CD4-positive, alpha-beta T cell treated with Interleukin-2 at 100 ng/mL for 4 hours (primary cell): Measurements from ENCODE around the gene MGAT3.
A peak's percentile ranks its signal among the peaks of the same experiment; 100 is the strongest.

Source experiments
- DNase-seq: peaks from one replicate; pipeline ENCODE4 v3.0.0-alpha.2; 2020; ENCODE audit warnings: low spot score

The MGAT3 gene

DNA sequence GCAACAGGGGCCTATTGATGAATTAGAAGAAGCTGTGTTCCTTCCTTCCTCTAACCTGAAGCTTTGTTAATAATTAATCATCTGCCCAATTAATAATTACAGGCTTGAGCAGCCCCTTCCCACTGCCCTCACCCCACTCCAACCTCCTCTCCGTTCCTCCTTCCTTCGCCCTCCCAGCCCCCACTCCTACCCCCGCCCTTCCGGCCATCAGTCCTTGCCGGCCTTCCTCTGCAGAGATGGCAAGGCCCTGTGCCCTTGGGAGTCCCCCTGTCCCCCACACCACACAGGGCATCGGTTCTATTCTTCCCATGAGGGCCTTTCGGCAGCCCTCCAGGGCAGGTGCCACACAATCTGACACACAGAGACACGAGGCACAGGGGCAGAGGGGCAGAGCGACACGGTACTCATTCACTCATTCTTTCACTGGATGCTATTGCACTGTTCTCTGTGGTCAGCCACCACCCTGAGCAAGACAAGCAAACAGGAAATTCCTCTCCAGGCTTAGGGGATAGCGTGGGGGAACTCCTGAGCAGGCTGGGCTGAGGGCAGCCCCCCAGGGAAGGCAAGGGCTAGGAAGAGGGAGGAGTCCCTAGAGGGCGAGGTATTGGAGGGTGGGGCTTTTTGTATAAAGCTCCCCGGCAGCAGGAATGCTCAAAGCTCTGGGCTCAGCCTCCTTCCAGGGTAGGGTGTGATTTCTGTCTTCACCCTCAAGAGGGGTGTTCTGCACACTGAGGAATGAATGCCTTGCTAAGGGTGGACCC, 14.7 kb downstream of the MGAT3 start:
- DNase-seq = no peak

DNA sequence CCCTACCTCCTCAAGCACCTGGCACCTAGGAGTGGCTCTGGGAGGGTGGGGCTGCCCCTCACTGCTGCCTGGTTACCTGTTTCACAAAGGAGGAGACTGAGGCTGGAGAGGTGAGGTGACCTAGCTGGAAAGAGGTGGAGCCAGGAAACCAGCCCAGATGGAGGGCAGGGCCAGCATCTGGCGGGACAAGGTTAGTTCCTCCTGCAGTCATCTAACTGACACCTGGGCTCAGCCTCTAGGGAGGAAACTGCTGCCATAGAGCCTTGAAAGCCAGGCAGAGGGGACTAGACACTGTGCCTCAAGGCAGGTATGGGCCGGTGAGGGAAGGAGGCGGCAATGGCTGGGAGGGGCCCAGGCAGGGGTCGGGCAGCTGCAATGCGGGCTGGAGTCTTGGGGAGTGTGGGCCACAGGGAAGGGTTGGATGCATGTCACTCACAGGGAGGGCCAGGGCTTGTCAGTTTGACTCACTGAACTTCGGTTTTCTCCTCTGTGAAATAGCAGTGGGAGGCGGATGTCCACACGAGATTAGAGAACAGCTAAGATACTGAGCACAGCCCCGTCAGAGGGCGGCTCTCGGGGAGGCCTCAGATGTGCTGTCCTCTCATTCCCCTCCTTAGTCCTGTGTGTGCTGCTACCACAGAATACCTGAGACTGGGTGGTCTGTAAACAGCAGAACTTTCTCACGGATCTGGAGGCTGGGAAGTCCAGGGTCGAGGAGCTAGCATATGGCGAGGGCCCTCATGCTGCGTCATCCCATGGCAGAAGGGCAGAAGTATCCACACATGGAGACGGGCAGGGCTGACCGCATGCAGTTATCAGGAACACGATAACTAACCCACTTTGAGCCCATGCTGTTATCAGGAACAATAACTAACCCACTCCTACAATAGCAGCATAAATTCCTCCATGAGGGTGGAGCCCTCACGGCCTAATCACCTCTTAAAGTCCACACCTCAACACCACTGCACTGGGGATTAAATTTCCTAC, 16.1 kb downstream of the MGAT3 start:
- no peak for DNase-seq

DNA sequence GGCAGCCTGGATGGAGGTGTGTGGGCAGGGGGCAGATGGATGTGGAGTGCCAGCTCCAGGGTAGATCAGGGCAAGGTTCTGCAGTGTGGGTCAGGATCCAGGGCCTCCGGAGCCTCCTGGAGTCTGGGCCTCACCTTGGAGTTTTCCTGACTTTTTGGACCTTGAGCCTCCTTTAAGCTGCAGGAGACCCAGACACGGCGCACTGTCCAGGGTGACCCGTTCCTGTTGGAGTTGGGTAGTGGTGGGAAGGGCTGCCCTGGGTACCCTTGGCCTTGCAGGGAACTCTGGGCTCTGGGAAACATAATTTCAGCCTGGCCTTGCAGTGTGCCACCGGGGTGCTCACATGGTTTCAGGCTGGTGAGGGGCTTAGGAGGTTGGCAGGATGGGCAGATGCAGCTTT, 17.0 kb downstream of the MGAT3 start:
- no peak for DNase-seq

DNA sequence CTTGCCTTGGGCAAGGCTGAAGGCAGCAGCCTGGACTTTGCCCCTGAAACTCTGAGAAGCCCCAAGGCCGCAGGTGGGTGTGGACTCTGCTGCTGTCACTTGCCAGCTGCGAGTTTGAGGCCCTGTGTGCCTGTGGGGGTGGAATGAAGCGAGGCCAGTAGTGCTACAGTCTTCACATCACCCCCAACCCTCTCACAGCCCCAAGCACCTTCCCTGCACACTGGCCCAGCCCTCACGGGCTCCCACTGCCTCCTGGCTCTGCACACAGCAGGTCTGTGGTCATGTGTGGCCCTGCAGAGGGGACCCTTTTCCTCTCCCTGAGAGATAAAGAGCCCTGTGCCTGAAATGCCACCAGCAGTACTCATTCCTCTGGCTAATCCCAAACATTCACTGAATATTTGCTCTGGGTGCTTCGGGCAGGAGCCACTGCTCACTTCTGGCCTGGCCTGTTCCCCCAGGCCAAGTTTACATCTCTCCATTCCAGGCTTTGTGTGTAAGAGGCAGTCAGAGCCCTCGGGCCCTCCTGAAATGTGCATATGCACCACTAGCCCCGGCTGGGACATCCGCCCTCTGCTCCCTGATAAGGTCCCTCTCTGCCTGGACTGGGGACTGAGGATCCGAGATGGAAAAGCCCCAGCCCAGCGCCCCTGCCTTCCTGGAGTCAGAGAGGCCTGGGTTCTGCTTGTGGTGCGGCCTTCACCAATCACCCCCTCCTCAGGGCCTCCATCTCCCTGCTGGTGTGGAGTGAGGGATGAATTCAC, 17.7 kb downstream of the MGAT3 start:
- DNase-seq = no peak

DNA sequence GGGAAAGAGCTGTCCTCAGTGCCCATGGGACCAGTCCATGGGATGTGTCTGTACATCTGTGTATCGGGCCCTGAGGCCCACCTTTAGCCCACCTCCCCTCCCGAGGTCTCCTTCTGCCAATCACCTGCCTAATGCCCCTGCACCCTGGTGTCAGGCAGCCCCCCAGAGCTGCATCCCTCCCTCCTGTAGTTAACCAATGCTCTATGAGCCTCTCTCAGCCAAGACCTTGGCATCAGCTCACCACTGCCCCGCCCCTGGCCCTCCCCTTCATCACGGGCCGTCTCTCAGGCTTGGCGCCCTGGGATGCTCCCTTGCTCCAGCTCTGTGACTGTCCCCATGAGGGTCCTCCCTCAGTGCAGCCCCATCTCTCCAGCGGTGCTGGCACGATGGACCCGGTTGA, 18.5 kb downstream of the MGAT3 start:
- no peak for DNase-seq

DNA sequence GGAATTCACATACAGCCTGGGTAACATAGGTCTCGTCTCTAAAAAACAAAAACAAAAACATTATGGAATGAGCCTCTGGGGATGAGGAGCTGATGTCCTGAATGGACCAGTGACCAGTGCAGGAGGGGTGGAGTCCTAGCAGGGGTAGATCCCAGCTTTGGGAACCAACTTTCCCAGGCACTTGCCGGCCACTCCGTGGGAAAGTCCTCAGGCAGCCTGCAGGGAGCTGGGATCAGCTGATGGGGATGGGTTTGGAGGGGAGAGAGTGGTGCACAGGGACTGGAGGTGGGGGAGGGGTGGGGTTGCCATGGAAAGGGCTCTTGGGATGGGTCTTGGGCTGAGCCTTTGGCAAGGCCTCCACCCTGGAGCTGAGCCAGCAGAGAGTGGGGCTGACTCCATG, 19.1 kb downstream of the MGAT3 start:
- no peak for DNase-seq

DNA sequence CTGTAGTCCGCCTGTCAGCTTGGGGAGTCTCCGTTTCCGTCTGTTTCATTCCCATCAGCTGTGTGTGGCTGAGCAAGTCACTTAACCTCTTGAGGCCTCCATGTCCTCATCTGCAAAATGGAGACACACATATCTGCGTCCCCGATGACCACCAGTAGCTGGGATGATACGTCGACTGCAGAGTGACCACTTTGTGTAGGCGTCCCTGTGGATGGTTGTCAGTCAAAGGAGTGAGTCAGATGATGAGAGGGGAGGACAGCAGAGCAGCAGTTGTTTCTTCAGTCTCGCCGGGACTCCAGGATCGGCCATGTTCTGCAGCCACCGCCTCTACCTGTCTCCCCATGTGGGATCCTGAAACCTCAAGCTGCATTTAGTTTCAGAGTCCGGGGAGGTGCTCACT, 19.9 kb downstream of the MGAT3 start:
- no peak for DNase-seq

DNA sequence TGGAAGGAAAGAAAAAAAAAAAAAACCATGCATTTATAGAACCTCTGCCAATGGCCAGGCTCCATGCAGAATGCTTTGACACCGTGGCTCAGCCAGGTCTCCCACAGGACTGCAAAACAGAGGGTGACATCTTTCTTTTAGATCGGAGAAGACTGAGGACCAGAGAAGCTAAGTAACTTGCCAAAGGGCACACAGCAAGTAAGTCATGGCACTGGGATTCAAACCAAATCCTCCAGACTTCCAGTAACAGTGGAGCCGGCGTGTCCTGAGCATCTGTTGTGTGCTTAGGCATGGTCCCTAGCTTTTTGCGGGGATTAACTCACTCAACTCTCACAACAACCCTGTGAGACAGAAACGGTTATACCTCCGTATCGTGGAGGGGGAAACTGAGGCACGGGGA, 20.7 kb downstream of the MGAT3 start:
- DNase-seq = no peak

DNA sequence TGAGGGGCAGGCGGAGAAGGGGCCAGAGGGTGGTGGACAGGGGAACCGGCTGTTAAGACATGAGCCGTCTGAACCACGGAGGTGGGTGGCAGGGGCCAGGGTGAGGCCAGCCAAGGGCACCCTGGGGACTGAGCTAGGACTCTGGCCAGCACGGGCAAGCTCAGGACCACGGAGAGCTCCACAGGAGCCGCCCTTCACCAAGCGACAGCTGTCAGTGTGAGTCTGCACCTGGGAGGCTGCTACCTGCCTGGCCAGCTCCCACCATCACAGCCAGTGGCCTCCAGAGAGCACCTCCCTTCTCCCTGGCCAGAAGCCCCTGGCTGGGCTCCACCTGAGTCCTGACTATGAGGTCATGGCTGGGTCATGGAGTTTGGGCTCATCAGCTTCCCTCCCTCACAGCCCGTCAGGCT, 21.6 kb downstream of the MGAT3 start:
- no peak for DNase-seq

DNA sequence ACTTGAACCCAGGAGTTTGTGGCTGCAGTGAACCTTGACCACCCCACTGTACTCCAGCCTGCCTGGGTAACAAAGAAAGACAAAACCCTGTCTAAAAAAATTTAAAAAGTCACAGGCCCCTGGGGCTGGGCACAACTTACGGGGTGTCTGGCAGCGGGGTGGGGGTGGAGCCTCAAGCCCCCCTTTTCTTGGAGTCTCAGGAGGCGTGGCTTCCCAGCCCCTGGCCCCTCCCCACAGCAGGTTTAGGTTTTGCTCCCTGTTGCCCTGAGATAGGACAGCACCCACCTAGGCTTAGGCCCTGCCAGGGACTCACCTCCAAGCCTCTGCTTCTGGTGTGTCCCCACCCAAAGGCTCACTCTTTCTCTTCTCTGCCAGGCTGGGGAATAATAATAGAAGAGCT, 22.4 kb downstream of the MGAT3 start:
- DNase-seq = no peak

DNA sequence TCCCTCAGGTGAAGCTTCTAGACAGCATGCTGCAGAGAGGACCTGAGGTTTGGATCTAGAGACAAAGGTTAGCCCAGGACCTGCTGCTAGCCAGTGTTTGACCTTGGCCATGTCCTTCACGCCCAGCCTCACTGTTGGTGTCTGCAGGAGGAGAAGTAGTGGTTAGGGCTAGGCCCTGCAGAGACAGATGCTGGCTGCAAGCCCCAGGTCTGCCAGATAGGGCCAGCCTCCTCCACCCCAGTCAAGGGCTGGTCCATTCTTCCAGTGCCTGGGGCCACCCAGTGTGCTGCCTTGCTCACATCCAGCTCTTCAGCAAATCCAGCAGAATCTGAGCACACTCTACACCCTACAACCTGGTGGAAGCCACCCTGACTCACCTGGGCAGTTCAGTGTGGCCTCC, 23.7 kb downstream of the MGAT3 start:
- DNase-seq = no peak

DNA sequence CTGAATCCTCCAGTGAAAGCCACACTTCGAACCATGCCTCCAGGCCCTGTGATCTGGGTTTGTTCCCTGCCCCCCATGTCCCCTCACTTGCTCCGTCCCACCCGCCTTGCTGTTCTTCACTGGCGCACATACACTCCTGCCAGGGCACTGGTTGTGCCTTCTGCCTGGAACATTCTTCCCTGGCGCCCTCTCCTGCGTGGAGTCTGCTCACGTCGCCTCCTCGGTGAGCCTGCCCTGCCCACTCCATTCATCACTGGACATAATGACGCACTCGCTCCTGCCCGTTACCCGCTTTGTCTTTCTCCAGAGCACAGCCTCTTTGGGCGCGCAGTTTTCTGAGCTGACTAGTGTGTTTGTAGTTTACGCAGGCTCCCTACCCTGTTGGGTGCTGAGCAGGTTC, 24.2 kb downstream of the MGAT3 start:
- no peak for DNase-seq

DNA sequence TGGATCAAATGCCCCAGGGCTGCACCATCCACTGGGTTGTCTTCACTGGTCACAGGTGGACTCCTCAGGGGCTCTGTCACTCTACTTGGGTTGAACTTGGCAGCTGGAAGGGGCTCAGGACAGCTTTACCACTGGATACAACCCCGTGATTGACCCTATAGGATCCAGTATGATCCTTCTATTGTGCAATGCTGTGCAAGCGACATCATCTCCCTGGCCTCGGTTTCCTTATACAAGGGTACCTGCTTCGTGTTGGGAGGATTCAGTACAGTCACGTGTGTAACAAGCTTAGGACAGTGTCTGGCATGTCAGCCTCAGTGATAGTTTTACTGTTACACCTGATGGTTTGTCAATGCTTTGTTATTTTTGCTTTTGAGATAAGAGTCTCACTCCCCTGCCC, 24.8 kb downstream of the MGAT3 start:
- DNase-seq = no peak

DNA sequence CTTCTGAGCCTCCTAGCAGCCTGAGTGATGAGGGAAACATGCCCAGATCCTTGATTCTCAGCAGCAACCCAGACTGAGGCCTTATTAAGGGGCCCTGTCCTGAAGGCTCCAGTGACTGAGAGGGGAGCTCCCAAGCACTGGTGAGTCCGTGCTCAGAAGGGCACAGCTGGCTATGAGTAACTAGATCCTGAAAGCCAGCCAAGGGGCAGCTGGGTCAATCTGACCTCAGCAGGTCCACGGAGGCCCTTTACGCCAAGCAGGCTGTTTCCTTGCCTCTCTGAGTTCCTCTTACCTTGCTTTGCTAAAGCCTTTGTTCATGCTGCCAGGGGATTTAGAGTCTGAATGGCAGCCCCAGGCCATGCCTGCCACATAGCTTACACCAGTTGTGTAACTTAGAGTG, 26.0 kb downstream of the MGAT3 start:
- no peak for DNase-seq

DNA sequence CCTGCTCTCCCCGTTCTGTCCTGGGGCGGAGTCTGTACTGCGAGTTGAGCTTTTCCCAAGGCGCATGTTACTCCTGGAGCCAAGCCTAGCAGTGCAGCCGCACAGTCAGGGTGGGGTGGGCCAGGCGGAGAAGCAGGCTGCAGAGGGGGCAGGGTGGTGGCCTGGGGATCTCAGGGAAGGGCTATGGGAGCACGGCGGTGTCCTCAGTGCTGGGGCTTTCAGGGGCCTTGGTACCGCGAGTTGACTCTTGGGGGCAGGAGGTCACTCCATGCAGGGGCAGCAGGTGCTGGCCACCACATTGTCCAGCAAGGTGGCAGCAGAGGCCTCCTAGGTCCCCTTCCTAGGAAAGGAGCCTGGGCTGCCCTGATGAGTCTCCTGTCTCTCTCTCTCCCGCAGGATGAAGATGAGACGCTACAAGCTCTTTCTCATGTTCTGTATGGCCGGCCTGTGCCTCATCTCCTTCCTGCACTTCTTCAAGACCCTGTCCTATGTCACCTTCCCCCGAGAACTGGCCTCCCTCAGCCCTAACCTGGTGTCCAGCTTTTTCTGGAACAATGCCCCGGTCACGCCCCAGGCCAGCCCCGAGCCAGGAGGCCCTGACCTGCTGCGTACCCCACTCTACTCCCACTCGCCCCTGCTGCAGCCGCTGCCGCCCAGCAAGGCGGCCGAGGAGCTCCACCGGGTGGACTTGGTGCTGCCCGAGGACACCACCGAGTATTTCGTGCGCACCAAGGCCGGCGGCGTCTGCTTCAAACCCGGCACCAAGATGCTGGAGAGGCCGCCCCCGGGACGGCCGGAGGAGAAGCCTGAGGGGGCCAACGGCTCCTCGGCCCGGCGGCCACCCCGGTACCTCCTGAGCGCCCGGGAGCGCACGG, 30.4 kb downstream of the MGAT3 start:
- DNase-seq = no peak

DNA sequence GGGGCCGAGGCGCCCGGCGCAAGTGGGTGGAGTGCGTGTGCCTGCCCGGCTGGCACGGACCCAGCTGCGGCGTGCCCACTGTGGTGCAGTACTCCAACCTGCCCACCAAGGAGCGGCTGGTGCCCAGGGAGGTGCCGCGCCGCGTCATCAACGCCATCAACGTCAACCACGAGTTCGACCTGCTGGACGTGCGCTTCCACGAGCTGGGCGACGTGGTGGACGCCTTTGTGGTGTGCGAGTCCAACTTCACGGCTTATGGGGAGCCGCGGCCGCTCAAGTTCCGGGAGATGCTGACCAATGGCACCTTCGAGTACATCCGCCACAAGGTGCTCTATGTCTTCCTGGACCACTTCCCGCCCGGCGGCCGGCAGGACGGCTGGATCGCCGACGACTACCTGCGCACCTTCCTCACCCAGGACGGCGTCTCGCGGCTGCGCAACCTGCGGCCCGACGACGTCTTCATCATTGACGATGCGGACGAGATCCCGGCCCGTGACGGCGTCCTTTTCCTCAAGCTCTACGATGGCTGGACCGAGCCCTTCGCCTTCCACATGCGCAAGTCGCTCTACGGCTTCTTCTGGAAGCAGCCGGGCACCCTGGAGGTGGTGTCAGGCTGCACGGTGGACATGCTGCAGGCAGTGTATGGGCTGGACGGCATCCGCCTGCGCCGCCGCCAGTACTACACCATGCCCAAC, 31.2 kb downstream of the MGAT3 start:
- no peak for DNase-seq

DNA sequence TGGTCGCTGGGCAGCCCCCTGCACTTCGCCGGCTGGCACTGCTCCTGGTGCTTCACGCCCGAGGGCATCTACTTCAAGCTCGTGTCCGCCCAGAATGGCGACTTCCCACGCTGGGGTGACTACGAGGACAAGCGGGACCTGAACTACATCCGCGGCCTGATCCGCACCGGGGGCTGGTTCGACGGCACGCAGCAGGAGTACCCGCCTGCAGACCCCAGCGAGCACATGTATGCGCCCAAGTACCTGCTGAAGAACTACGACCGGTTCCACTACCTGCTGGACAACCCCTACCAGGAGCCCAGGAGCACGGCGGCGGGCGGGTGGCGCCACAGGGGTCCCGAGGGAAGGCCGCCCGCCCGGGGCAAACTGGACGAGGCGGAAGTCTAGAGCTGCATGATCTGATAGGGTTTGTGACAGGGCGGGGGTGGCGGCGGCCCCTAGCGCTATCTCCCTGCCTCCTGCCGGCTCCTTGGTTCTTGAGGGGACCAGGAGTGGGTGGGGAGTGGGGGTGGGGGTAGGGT, 31.8 kb downstream of the MGAT3 start:
- DNase-seq = no peak

DNA sequence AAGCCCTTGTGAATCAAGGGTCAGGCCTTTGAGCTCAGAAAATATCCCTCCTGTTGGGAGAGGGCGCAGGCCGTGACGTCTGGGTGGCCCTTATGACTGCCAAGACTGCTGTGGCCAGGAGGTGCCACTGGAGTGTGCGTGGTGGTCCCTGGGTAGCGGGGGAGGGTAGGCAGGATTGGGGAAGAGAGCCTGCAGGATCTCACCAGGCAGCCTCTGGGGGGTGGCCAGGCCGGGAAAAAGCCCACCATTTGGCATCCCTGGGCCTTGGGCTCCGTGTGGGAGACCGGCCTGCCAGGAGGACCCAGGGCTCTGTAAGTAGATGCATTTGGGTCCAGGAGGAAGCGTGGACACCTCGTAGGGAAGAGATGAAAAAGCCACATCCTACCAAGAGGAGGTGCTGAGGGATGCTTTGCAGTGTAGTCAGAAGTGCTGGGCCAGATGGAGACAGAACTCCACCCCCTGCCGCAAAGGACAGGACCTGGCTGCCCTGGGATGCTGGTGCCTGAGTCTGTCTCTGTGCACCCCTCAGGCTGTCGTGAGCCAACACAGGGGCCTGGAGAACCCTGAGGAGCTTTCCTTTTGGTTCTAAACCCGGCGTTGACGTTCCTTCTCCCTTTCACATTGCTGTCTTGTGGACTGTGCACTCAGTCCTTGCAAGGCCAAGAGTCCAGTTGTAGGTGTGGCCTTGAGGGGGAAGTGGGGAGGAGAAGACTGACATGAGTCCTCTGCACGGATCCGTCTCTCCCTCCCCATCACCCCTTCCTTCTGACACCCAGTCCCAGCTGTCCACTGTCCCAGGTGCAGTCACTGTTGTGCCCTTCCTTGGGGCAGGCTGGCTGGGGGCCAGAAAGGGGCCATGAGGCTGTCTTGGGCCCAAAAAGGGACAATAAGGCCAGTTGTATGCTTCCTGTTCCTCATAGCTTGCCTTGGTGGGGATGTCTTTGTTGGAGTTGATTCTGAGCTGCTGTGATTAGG, 32.6 kb downstream of the MGAT3 start:
- DNase-seq = no peak

DNA sequence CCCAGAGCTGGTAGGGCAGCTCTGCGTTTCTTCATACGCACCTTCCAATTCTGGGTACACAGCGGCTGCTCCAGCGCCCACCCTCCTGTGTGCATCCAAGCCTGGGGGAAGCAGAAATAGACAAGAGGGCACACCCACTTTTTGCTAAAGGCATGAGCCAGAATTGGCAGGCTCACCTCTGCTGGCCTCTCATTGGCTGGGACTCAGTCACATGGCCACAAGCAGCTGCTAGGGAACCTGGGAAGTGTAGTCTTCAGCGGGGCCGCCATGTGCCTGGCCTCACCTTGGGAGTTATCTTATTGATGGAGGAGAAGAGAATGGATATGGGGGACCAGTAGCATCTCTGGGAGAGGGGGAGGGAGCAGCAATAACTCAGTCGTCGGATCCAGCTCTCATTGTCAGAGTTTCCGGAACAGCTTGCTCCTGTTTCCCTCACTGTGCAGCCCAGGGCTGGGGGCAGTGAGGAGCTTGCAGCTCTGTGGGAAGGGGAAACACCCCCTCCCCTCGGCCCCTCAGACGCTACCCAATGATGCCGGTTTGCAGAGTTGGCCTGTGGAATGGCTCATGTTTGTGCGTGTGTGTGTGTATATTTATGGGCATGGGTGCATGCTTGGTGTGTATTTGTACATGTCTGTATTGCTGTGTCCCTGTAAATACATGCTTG, 33.5 kb downstream of the MGAT3 start:
- peak; percentile 88 for DNase-seq
